ENCODE data around the gene PRRC1. TPM values are rescaled to one million over a fixed set of nuclear protein-coding genes. Genes with fewer than 3 reads are reported as not detected.
A peak's percentile ranks its signal among the peaks of the same experiment; 100 is the strongest.

Gene PRRC1
- total RNA-seq: 80.9 and 87.1 TPM in 2 replicates
- long read RNA-seq, full-length matches to known transcripts: 33 of 58 reads
- long read RNA-seq, partial matches to known transcripts: 13 of 58 reads
- long read RNA-seq, other reads (novel, unspliced or antisense): 12 of 58 reads

- Mint-ChIP-seq H3K4me1 (ENCODE audit: low read depth) (peaks cover 25% of the 10 kb centered on the region), H3K36me3 (ENCODE audit: insufficient read depth) (peaks cover 23% of the 10 kb centered on the region), H3K9me3 (ENCODE audit: low read depth) (peaks cover 8% of the 10 kb centered on the region), H3K27me3 (no peaks in the 10 kb centered on the region), H3K27ac (peak within 1 kb of the TSS; percentile 95), H3K4me3 (ENCODE audit: low read depth) (peak within 1 kb of the TSS; percentile 86)
- no peak for TF ChIP-seq CTCF (IDR thresholded peaks at IDR 0.05; ENCODE audit: unreplicated experiment)
- peak; percentile 63 for DNase-seq (ENCODE audit: low spot score, unreplicated experiment)
Observed at GRCh38 chr5:127517480-127518318, at the start of gene PRRC1. TSS of gene PRRC1 (plus strand) at chr5:127517640. CDS start at chr5:127523480, 5,840 bp downstream.

GRCh38 chr5:127471211-127471610, 46.2 kb upstream of the PRRC1 start:
- no peak for DNase-seq (ENCODE audit: low spot score, unreplicated experiment)
- no peak for TF ChIP-seq CTCF (IDR thresholded peaks at IDR 0.05; ENCODE audit: unreplicated experiment)
- H3K4me1 Mint-ChIP-seq (ENCODE audit: low read depth): peaks cover 1% of the 10 kb centered on the region
- peaks cover 4% of the 10 kb centered on the region for H3K27me3 Mint-ChIP-seq
- H3K27ac Mint-ChIP-seq: no peak overlapping the region
- H3K4me3 Mint-ChIP-seq (ENCODE audit: low read depth): no peak overlapping the region
- no peaks in the 10 kb centered on the region for H3K36me3 Mint-ChIP-seq (ENCODE audit: insufficient read depth)
- peaks cover 2% of the 10 kb centered on the region for H3K9me3 Mint-ChIP-seq (ENCODE audit: low read depth)

- Mint-ChIP-seq H3K4me3 (ENCODE audit: low read depth) (no peak overlapping the region), H3K27me3 (peaks cover 4% of the 10 kb centered on the region), H3K9me3 (ENCODE audit: low read depth) (no peaks in the 10 kb centered on the region), H3K27ac (no peak overlapping the region), H3K4me1 (ENCODE audit: low read depth) (peaks cover 1% of the 10 kb centered on the region), H3K36me3 (ENCODE audit: insufficient read depth) (no peaks in the 10 kb centered on the region)
- TF ChIP-seq CTCF (IDR thresholded peaks at IDR 0.05; ENCODE audit: unreplicated experiment): no peak
- no peak for DNase-seq (ENCODE audit: low spot score, unreplicated experiment)
Observed at GRCh38 chr5:127472700-127473099, 44.7 kb upstream of the PRRC1 start.

GRCh38 chr5:127486471-127486870, 31.0 kb upstream of the PRRC1 start:
- H3K4me1 Mint-ChIP-seq (ENCODE audit: low read depth): peaks cover 8% of the 10 kb centered on the region
- H3K27ac Mint-ChIP-seq: no peak overlapping the region
- H3K4me3 Mint-ChIP-seq (ENCODE audit: low read depth): no peak overlapping the region
- H3K36me3 Mint-ChIP-seq (ENCODE audit: insufficient read depth): peaks cover 1% of the 10 kb centered on the region
- TF ChIP-seq CTCF (IDR thresholded peaks at IDR 0.05; ENCODE audit: unreplicated experiment): no peak
- no peaks in the 10 kb centered on the region for H3K27me3 Mint-ChIP-seq
- DNase-seq (ENCODE audit: low spot score, unreplicated experiment): no peak
- H3K9me3 Mint-ChIP-seq (ENCODE audit: low read depth): peaks cover 15% of the 10 kb centered on the region

GRCh38 chr5:127492854-127493738, 24.3 kb upstream of the PRRC1 start:
- TF ChIP-seq CTCF (IDR thresholded peaks at IDR 0.05; ENCODE audit: unreplicated experiment): peak; percentile 92
- Mint-ChIP-seq H3K27me3 (peaks cover 6% of the 10 kb centered on the region), H3K36me3 (ENCODE audit: insufficient read depth) (peaks cover 1% of the 10 kb centered on the region), H3K27ac (no peak overlapping the region), H3K4me3 (ENCODE audit: low read depth) (no peak overlapping the region), H3K4me1 (ENCODE audit: low read depth) (peaks cover 5% of the 10 kb centered on the region), H3K9me3 (ENCODE audit: low read depth) (peaks cover 12% of the 10 kb centered on the region)
- no peak for DNase-seq (ENCODE audit: low spot score, unreplicated experiment)
